ENCODE measurements around the gene H1-8.

The H1-8 gene

DNA sequence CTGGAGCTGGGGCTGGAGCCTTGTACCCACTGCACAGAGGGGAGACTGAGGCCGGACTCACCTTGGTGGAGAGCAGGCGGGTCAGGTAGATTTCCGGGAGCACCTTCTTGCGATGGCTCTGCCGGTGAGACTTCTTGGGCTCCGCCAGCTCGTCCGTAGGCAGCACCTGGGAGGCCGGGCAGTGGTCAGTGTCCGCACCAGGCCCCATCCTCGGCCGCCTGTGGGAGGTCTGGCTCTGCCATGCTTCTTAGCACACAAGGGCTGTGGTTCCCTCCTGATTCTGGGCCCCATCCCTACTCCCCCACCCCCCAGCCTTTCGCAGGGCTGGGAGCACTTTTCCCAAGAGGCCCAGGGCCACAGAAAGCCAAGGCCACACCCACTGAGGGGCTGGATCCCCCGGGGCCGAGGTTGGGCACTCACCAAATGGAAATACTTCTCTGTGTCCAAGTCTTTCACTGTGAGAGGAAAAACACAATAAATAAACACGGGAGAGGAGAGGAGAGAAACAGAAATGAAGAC lies 17.4 kb downstream of the H1-8 start:
- peak; percentile 44 for DNase-seq (ENCODE audit: low read depth)
- TF ChIP-seq, protein P1, sequence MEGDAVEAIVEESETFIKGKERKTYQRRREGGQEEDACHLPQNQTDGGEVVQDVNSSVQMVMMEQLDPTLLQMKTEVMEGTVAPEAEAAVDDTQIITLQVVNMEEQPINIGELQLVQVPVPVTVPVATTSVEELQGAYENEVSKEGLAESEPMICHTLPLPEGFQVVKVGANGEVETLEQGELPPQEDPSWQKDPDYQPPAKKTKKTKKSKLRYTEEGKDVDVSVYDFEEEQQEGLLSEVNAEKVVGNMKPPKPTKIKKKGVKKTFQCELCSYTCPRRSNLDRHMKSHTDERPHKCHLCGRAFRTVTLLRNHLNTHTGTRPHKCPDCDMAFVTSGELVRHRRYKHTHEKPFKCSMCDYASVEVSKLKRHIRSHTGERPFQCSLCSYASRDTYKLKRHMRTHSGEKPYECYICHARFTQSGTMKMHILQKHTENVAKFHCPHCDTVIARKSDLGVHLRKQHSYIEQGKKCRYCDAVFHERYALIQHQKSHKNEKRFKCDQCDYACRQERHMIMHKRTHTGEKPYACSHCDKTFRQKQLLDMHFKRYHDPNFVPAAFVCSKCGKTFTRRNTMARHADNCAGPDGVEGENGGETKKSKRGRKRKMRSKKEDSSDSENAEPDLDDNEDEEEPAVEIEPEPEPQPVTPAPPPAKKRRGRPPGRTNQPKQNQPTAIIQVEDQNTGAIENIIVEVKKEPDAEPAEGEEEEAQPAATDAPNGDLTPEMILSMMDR (conservative IDR thresholded peaks at IDR 0.05; ENCODE audit: control insufficient read depth, insufficient read depth, low read depth, low read length): no peak
- H3K4me3 ChIP-seq (ENCODE audit: control insufficient read depth, low read depth, low read length): peak overlapping the region; percentile 16

DNA sequence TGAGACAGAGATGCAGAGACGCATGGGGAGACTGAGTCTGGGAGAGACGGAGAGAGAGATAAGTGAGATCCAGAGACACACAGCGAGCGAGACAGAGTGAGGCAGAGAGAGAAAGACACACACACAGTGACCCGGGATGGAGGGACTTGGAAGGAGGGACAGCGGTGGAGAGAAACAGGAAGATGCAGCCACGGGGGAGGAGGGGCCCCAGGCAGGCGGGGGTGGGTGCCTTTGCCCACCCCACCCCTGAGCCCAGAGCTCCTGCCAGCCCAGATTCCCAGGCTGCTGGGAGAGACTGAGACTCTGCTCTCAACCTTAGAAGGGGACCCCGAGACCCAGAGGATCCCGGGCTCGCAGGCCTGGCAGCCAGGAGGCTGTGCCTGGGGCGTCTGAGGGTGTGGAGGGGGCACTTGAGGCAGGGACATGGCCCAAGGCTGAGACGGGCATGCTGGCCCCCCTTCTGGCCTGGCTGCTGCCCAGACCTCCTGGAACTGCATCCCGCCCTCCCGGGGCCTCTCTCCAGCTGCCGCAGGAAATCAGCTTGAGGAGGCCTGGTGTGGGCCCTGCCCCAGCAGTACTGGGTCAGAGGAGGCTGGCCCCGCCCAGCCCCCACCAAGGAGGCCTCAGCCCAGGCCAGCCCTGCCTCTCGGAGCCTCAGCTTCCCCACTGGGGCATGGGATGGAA lies 18.1 kb downstream of the H1-8 start:
- TF ChIP-seq, protein P1 (conservative IDR thresholded peaks at IDR 0.05; ENCODE audit: control insufficient read depth, insufficient read depth, low read depth, low read length): no peak
- peak; percentile 79 for DNase-seq (ENCODE audit: low read depth)
- H3K4me3 ChIP-seq (ENCODE audit: control insufficient read depth, low read depth, low read length): peak overlapping the region; percentile 10

DNA sequence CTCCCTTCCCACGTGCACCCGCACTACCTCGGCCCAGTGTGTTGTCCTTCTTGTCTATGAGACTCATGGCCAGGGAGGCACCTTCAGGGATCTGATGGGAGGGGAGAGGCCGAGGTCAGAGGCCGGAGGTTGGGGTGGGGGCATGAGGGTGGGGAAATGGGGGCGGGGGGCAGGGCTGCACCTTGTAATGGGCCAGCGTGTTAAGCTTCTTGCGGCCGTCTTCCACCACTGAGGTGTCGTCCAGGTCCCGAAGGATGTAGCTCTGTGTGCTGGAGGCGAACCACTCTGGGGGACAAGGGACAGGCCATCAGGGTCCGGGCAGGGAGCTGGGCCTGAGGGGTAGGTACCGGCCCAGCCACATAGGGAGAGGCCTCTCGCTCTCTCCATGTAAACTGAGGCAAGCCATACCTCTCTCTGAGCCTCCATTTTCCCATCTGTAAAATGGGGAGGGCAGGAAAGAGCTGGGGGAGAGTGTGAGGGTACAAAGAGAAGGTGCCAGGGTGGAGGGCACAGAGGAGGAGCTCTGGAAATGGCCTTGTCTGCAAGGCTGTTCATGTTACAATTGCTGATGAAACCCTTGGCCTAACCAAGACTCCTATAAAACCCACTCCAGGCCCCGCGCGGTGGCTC lies 18.8 kb downstream of the H1-8 start:
- TF ChIP-seq, protein P1 (conservative IDR thresholded peaks at IDR 0.05; ENCODE audit: control insufficient read depth, insufficient read depth, low read depth, low read length): no peak
- no peak for DNase-seq (ENCODE audit: low read depth)
- H3K4me3 ChIP-seq (ENCODE audit: control insufficient read depth, low read depth, low read length): no peak overlapping the region

DNA sequence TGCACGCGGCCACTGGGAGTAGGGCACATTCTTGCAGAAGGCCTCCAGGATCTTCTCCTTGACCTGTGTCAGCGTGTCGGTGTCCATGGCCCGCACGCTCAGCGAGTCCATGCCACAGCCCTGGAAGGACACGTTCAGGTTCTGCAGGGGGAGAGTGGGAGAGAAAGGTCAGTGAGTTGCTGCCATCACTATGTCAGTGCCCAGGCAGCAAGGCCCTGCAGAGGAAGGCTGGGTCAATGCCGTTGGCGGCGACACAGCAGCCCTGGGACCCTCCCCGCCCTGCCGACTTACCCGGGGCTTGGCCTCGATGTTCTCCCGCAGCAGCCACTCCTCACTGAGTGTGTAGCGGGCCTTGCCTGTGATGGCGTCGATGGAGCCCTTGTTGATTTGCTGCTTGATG lies 19.8 kb downstream of the H1-8 start:
- DNase-seq (ENCODE audit: low read depth): no peak
- no peak overlapping the region for H3K4me3 ChIP-seq (ENCODE audit: control insufficient read depth, low read depth, low read length)
- TF ChIP-seq, protein P1 (conservative IDR thresholded peaks at IDR 0.05; ENCODE audit: control insufficient read depth, insufficient read depth, low read depth, low read length): no peak

DNA sequence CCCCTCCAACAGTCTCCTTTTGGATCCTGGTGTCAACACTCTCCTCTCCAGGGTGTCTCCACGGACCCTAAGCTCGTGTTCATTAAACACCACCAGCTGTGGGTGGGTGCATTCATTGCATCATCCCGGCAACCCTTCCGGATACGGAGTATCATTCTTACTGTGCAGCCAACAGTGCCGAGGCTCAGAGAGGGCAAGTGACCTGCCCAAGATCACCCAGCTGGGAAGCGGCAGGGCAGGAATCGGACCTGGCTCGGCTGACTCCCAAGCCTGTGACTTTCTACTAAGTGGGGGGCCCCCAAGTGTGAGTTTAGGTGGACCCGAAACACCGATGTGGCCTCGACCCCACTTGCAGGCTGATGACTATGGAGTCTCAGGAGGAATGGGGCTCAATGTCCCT lies 20.4 kb downstream of the H1-8 start:
- no peak overlapping the region for H3K4me3 ChIP-seq (ENCODE audit: control insufficient read depth, low read depth, low read length)
- no peak for DNase-seq (ENCODE audit: low read depth)
- TF ChIP-seq, protein P1 (conservative IDR thresholded peaks at IDR 0.05; ENCODE audit: control insufficient read depth, insufficient read depth, low read depth, low read length): no peak

DNA sequence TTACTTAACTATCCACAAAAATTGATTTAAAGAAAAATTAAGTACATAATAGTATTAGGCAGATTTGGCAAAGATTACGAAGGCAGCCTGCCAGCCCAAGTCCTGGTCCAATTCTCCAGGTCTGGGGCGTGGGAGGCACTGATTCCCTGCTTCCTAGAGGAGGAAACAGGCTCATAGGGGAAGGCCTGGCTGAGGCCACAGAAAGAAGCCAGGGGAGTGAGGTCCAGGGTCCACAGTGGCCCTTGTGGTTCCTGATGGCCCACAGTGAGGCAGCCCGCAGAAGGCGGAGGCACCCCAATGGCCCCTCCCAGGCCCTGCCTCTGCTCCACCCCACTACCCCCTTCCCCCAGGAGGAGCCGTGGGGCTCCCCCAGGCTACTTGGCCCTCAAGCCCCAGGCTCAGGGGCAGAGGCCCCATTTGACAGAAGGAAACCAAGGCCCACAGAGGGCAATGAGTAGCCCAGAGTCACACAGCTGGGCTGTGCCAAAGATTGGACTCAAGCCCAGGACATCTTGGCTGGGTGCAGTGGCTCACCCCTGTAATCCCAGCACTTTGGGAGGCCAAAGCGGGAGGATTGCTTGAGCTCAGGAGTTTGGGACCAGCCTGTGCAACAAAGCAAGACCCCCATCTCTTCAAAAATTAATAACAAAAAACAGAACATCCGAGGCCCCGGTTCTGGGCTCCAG lies 21.0 kb downstream of the H1-8 start:
- peak; percentile 38 for DNase-seq (ENCODE audit: low read depth)
- no peak overlapping the region for H3K4me3 ChIP-seq (ENCODE audit: control insufficient read depth, low read depth, low read length)
- TF ChIP-seq, protein P1 (conservative IDR thresholded peaks at IDR 0.05; ENCODE audit: control insufficient read depth, insufficient read depth, low read depth, low read length): no peak
